Measurements from ENCODE around the gene GRIA3.
"Not testable (repeated sequence)": the region's sequence is repeated elsewhere in the genome, so short reads cannot be mapped to it uniquely, and the experiment has no call there.

GRIA3 gene

DNA sequence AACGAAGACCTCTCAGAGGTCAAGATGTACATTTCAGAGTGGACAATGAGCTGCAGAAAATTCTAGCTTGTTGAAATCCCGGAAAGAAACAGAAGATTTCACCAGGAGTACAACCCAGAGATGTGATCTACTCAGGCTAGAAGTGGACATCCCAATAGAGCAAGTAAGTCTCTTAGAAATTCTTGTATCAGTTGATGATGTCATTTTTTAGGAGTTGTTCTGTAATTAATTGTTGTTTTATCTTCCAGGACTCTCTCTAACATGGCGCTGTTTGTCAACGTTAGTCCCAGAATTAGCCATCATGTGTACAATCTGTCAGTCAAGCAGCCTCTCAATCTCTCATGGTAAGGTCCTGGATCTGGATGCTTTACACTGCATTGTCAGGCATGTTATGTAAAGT, 174.4 kb downstream of the GRIA3 start:
- DNase-seq, result no peak

DNA sequence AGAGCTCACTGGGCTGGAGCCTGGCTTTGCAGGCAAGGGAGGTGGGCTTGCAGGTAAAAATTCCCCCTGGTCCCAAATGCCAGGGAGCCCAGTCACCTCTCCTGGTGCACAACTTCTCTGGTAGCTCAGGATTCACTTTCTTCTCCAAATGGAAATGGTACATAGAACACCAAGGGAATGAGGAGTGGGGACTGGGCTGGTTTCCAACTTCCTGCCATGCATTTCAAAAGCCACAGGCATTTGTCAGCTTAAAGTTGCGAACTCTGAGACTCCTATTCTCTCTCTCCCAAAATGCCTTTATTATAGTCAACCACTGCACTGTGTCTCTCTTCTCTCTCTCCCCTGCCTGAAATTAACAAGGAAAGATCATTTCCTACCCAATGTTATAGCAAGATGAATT, 177.3 kb downstream of the GRIA3 start:
- peak in 1 of 2 experiments; percentile 16 for DNase-seq

DNA sequence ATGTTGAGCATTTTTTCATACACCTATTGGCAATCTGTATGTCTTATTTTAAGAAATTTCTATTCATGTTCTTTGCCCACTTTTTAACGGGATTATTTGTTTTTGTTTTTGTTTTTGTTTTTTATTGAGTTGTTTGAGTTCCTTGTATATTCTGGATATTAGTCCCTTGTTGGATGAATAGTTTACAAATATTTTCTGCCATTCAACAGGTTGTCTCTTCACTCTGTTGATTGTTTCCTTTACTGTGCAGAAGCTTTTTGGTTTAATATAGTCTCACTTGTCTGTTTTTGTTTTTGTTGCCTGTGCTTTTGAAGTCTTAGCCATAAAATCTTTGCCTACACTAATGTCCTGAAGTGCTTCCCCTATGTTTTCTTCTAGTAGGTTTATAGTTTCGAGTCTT, 202.1 kb downstream of the GRIA3 start:
- not testable (repeated sequence) for DNase-seq

DNA sequence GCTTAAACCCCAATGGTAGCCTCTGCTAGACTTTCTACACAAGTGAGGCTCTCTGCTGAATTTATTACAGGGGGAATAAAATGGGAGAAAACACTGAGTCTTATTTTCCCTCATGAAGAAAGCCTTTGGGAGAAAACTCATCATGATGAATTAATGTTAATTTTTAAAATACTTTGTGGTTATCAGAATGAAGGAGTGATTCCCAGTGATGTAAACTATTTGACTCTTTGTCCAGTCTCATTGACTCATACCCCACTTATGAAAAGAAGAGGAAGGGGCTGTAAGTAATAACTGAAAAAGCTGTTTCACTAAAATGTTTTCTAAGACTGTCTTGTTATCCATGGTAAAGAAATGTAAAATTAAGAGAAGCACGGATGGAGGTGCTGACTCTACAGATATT, 208.8 kb downstream of the GRIA3 start:
- DNase-seq, result no peak

DNA sequence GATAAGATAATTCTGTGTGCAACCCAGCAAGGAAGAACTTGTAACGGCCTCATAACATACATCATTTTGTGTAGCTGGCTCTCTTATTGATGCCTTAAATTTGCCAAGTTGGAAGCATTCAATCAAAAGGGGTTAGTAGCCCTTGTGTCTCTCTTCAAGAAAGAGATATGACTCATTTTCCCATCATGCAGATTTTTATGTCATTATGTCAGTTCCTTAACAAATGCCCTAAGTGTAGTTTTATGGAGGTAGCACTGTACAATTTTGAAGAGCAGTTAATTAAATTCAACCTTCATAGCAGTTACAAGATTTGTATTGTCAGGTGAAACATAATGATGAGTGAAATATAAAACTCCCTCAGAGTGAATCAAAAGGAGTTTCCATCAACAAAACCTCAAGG, 215.6 kb downstream of the GRIA3 start:
- no peak for DNase-seq

DNA sequence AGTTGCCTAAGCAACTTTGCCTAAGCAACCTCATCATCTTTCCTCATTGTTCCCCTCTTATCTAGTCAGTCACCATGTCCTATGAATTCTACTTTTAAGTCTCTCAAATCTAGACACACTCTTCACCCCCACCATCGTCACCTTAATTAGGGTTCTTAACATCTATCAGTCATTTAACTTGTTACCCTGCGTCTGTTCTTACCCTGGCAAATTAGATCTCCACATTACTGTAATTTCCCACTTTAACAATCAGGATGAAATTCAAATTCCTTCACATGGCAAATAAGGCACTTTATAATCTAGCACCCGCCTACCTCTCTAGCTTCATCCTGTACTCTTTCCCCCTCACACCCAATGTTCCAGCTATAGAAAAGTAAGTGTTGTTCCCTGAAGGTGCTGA, 221.2 kb downstream of the GRIA3 start:
- DNase-seq, result no peak

DNA sequence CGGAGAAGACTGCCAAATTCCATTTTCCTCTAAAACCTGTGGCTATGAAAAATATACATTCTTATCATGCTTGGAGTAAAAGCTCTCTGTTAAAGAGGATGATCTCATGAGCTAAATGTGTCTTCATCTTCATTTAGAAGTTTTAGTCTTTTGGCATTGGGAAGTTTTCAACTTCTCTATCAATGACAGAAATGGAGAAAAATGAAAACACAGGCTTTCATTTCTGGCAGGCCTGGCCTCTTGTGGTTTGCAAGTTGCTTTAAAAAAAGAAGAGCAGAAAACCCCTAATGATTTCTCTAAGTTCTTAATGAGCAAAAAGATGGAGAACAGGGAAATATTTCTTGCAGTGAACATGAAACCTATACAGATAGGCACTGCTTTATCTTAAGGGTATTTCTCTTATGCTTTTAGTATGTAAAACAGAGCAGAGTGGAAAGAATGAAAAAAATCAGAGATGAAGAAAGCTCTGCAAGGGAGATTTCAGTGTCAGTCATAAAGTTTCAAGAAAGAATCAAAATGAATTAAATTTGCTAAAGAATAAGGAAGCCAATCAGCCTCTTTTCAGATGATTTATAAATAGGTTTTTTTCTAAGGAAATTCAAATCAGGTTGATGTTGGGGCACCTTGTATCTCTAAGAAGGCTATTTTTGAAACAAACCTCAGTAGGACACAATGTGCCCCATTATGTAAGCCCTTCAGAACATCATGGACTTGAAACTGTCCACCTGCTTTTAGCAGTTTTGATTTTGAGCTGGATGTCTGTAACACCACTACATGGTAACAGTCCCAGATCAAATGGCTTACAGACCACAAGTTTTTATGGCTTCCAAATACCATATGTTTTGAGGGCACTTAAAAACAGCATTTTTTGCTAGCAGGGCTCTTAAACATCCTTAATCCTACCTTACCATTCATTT, 225.0 kb downstream of the GRIA3 start:
- peak; percentile 23 to 58 for DNase-seq

DNA sequence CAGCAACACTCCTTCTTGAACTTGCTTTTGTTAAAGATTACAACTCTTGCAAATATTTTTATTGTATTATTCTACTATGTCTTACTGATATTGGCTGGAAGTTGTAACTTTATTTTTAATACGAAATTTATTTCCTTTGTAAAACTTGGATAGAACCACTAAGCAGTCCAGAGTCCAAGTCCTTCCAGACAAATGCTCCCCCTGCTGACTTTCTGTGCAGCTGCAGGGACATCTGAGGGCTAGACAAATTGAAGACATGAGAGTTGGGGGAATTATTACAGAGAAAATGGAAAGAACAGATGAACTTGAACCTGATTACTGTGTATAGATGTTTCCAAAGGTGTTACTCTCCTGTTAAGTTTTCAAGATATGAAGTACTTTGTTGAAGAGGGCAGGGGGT, 238.8 kb downstream of the GRIA3 start:
- peak in 1 of 2 experiments; percentile 45 for DNase-seq

DNA sequence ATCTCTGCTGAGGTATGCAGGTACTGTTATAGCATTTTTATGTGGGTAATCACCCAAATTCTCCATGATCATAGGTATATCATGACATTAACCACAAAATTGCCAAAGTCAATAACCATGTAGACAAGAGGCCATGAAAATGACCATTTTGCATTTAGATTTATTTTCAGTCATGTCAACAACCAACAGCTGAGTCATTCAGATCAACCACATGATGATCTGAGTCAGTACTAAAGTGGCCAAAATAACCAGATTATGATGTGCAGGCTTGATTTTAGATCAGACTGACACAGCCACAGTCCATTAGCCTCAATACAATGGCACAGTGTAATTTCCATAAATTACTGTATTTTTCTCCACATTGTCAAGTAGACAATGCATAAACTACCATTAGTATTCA, 240.5 kb downstream of the GRIA3 start:
- DNase-seq, result no peak

DNA sequence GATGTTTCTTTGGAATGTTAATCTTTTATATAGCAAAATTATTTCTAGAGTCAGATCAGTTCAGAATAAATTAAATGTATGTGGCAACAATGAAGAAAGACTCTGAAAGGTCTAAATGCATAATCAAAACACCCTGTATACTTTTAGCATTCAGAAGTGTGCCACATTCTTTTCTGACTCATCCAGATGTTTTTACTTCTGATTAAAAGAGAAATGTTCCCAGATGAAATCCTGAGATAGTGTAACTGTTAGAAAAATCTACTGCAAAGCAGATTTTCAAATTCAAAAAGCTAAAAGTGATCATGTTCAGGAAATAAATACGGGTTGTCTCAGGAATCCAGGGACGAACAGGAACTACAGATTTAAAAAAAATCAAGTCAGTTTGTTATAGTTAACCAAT, 241.4 kb downstream of the GRIA3 start:
- DNase-seq, result no peak

DNA sequence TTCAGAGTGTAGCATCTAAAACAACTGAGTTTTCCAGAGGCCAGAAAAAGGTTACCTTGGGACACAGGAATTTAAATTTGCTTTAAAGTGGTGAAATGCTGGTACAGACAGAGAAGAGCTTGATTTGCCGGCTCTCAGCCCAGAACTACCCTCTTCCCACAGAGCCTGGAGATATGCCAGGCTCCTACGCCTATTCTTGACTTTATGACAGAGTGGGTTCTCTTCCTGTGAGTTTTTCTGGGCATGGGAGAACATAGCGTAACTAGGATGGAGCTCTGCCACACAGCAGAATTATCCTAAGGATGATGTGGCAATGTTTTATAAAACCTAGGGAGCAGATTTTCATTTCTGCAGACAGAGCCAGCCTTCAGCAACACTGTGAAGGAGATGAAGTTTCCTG, 241.8 kb downstream of the GRIA3 start:
- no peak for DNase-seq

DNA sequence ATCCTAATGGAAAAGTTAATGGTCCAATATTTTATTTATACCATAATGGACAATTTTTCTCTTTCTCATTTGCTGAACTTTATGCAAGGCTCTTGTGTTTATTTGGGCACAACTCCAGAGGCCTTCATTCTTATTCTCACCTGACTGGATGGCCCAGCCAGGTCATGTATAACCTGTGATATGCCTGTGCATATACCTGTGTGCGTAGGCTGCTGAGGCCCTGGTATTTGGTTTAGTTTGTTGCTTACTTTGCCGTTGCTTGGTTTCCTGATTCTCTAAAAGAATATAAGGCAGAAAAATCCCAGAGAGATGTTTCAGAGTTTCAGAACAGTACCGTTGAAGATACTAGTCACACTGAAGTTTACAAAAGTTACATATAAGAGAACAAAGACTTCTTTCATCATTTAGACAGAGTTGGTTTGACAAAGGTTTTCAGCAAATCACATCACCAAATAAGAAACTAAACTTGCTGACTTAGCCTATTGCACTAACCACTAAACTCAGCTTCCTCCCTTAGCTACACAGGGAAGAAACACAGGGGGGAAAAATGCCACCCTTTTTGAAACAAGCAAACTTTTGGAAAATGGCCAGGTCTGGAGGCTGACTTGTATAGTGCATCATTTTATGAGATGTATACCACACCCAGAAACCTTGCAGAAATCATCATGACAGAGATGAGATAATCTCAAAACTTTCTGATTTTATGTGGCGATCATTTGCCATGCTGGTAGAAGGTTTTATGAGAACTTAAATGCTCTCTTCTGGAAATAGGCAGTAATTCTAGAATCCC, 248.5 kb downstream of the GRIA3 start:
- DNase-seq, result no peak

DNA sequence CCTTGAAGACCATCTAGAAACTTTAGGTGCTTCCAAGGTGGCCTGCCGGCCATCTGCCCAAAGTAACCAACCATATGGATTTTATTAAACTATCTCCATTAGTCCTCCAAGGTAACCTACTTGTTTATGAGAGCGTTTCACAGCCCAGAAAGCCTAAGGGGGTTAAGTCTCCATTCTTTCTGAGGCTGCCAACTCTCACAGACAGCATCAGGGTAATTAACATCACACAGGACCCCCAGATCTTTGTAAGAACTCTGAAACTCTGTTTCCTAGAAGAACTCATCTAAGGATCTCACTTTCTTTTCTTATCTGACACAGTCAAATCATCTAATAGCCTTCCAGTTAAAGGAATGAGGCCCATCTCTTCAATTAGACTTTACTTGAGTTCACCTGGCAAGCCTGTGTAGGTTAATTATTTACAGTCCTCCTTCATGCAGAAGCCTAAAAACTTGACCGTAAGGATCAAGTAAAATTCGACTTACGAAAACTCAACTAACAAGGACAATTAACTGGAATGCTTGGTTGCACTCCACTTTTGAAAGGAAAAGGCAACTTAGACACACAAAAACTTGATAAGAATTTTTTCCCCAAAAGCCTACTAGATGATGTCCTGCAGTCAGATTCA, 252.5 kb downstream of the GRIA3 start:
- no peak for DNase-seq

DNA sequence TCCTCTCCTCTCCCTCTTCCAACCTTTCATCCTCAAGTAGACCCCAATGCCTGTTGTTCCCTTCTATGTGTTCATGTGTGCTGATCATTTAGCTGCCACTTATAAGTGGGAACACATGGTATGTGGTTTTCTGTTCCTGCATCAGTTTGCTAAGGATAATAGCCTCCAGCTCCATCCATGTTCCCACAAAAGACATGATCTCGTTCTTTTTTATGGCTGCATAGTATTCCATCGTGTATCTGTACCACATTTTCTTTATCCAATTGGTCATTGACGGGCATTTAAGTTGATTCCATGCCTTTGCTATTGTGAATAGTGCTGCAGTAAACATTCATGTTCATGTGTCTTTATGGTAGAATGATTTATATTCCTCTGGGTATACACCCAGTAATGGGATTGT, 255.8 kb downstream of the GRIA3 start:
- not testable (repeated sequence) for DNase-seq

DNA sequence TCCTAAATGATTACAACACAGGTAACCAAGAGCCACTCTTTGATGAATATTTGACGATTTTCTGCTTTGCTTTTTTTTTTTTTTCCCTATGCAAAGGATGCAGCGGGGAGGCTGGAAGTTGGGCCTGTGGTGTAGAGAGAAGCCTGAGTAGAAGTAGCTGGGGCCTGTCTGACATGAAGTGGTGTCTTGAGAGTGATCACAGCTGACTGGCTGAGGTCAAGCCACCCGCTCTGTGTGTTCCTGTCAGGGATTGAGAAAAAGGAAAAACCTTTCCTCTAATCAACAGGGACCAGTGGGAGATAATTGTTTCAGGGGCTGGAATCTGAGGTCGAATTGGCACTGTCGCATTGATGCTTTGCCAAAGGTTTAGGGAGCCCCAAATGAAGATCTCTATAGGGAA, 258.7 kb downstream of the GRIA3 start:
- DNase-seq, result no peak

DNA sequence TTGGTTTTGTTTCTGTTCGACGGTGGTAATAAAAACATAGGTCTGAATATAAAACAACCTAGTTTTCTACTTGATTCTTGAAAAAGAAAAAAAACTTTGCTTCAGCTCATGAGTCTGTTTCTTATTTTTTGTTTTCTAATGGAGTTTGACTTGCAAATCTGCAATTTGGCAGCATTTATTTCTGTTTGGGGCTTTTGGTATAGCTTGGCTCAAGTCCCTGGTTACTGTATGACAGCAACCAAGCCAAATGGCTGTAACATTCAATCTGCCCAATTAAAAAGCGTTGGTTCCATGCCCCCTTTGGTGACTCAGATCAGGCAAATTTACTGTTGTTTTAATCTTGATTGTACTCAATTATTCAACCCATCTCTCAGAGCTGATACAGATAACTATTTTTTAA, 263.4 kb downstream of the GRIA3 start:
- no peak for DNase-seq

DNA sequence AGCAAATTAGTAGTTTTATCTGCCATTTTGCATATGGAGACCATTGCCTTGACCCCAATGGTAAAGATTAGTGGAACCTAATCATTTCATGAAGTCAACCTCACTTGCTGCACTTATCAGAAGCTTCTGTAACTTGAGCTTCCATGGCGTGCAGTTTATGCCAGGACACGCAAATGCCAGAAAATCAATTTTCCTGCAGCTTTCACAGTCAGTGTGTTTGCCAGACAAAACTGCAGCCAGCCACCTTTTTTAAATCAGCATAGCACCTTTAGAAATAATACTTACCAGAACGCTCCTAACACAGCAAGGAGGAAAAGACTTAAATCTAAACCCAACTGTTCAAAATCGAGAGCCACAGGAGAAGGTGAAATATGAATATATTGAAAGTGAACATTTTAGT, 265.3 kb downstream of the GRIA3 start:
- no peak for DNase-seq

DNA sequence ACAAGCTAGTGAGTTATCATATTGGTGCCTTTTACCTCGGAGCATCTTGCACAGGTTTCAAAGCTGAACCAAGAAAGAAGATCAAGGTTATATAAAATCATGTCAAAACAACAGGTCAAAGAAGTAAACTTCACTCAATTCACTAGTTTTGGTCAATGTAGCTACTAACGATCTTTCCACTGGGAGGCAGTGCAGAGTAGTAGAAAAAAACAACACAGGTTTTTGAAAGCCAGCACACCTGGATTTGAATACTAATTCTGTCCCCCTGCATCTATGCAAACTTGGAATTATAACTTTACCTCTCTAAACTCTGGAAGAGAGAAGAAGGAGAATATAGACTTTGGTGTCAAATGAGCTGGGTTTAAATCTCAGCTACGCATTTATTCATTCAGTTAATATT, 266.1 kb downstream of the GRIA3 start:
- peak; percentile 4 to 24 for DNase-seq

DNA sequence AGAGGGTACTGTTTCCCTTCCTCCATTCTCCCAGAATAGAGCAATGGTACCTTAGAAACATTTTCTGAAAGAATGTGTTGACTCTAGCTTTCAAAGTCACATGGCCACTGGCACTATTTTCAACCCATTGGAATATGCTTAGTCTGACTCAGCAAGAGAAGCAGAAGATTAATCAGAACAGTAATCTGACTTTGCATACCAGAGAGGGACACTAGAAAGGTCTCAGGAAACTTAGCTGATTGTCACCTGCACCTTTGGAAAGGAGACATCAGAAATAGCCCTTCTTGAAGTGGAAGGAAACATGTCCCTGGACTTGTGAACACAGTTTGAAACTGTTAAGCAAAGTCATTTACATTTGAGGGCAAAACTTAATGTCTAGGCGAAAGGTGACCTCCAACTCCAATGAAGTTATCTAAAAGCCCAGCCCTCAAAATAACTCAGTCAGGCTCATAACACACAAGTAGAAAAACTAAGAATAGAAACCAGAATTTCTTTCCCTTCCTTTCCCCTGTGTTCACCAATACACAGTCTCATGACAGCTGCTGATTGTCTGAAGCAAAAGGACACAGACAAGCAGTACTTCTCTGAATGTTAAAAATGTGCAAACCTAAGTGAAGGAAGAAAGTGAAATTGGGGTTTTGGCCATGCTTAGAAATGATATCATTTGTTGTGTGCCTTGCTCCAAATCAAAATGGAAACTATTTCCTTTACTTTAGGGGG, 270.8 kb downstream of the GRIA3 start:
- DNase-seq, result no peak

DNA sequence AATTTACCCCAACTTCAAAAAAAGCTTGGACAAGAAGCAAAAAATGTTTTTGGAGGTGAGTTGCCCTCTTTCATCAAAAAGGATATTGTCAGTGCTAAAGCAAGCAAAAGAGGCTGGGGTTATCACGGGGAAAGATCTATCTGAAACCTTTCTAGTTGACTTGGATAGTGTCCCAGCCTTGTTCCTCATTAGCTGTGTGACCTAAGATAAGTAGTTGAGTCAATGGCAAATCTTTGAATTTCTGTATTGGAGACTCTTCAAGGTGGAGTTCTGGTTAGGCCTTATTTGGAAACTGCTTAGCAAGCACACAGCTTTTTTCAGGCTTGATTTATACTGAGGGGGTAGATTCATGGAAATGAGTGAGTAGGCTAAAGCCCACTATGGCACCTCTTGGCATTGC, 271.6 kb downstream of the GRIA3 start:
- DNase-seq, result no peak

DNA sequence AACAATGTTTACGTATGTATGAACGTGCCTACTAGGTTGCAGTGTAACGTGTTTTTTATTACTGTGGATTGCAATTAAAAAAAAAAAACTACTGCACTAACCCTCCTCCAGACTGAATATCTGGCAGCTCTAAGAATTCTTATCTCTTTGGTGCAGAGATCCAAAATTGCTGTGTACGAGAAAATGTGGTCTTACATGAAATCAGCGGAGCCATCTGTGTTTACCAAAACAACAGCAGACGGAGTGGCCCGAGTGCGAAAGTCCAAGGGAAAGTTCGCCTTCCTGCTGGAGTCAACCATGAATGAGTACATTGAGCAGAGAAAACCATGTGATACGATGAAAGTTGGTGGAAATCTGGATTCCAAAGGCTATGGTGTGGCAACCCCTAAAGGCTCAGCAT, 280.6 kb downstream of the GRIA3 start:
- no peak for DNase-seq

DNA sequence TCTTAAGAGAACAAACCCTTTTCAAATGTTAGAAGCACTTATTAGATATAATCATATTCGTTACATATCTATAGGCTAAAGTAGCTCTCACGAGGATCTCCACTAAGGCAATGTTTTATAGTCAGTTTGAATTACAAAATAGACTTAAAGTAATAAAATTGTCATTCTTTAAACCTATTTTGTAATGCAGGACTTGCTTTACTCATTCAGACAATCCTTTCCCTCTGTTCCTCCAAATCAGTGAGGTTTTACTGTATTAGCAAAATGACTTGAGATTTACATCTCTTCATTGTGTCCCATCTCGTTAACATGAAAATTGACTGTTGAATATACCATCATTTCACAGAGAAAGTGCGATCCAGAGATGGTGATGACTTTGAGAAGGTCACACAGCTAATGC, 284.4 kb downstream of the GRIA3 start:
- no peak for DNase-seq
